ENCODE measurements around the gene FES.
"Not testable (repeated sequence)": the region's sequence is repeated elsewhere in the genome, so short reads cannot be mapped to it uniquely, and the experiment has no call there.

Gene FES

GRCh38 chr15:90893175-90894090 is 9.1 kb downstream of the FES start:
- DNase-seq, result no peak

- DNase-seq, result no peak
Measured at GRCh38 chr15:90895571-90896117, 11.3 kb downstream of the FES start.

- DNase-seq, result not testable (repeated sequence)
Measured at GRCh38 chr15:90897131-90897655, 12.9 kb downstream of the FES start.

GRCh38 chr15:90901175-90902039 is 17.1 kb downstream of the FES start:
- no peak for DNase-seq

- DNase-seq, result peak; percentile 46
Measured at GRCh38 chr15:90902040-90902839, 17.9 kb downstream of the FES start.

- DNase-seq, result peak; percentile 42
Measured at GRCh38 chr15:90902840-90903732, 18.8 kb downstream of the FES start, which contains the start of gene MAN2A2. Gene MAN2A2, plus strand, starts transcription at chr15:90903302. Its CDS starts 906 bp downstream, at chr15:90904208.

- no peak for DNase-seq
Measured at GRCh38 chr15:90903733-90904536, 19.6 kb downstream of the FES start.

GRCh38 chr15:90904746-90905145 is 20.4 kb downstream of the FES start:
- no peak for DNase-seq

GRCh38 chr15:90905306-90906180 is 21.2 kb downstream of the FES start:
- DNase-seq, result no peak

GRCh38 chr15:90906181-90906849 is 22.0 kb downstream of the FES start:
- DNase-seq, result no peak

GRCh38 chr15:90907051-90907660 is 22.9 kb downstream of the FES start:
- DNase-seq, result no peak

GRCh38 chr15:90907838-90908507 is 23.7 kb downstream of the FES start:
- DNase-seq, result no peak

GRCh38 chr15:90909449-90909848 is 25.1 kb downstream of the FES start:
- not testable (repeated sequence) for DNase-seq

GRCh38 chr15:90909976-90910375 is 25.7 kb downstream of the FES start:
- DNase-seq, result no peak

GRCh38 chr15:90910441-90911301 is 26.4 kb downstream of the FES start:
- no peak for DNase-seq

- DNase-seq, result no peak
Measured at GRCh38 chr15:90911302-90911623, 27.0 kb downstream of the FES start.
